Astrocyte (in vitro differentiated cells and primary cell): ENCODE results near the gene CABLES1.

Experiments used
- CTCF ChIP-seq: IDR thresholded peaks from 2 replicates; pipeline ENCODE4 v1.5.1; 2011; ENCODE audit warnings: low read depth, mild to moderate bottlenecking, inconsistent platforms, low read length, moderate library complexity; ENCODE audit not compliant: insufficient read depth
- EZH2 ChIP-seq: IDR thresholded peaks from 2 replicates; pipeline ENCODE4 v1.6.1; 2012; ENCODE audit warnings: mild to moderate bottlenecking, low read length, inconsistent platforms; ENCODE audit not compliant: insufficient read depth

- no peak for TF ChIP-seq CTCF
- no peak for TF ChIP-seq EZH2
Measured at GRCh38 chr18:23127090-23127489, 8.2 kb upstream of the CABLES1 start.
